GM19193 (cell line): Measurements from ENCODE around the gene KLHL29.

Experiments used
- POLR2A ChIP-seq: IDR thresholded peaks from 4 replicates; pipeline ENCODE4 v1.6.1; 2011; ENCODE audit not compliant: insufficient read depth, insufficient read length; ENCODE audit errors: extremely low read depth

The KLHL29 gene

GRCh38 chr2:23696752-23697045, 311.7 kb downstream of the KLHL29 start:
- TF ChIP-seq POLR2A, result no peak

DNA sequence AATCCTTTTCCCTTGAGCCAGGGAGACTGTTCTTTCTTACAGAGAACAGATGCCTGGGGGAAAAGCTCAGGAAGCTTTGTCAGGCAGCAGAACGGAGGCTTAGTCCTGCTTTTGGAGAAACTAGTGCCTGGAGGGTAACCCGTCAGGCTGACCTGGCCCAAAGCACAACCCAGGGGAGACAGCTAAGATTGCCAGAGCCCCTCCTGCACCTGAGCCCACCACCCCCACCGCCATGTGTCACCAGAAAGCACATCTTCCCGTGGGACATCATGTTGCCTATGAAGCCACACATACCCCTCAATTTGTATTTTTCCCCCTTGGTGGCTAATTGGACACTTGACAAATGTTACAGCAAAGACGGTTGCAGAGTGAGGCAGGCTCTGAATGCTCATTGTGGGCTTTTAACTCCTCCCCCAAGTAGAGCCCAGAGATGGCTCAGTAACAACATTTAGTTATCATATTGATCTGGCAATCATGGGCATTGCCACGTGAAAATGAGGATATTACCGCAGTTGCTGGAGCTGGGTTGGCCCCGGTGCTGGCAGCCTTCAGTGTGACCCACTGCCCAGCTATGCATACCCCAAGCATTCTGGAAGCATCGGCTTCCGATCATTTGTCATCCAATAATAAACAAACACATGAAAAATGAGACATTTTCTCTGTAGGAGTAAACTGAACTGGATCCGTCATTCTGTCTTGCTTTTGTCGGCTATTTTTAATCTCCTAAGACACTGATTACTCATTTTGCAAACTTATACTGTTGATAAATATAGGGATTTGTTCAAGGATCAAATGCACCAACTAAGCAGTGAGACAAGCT, 312.5 kb downstream of the KLHL29 start:
- TF ChIP-seq POLR2A, result no peak

DNA sequence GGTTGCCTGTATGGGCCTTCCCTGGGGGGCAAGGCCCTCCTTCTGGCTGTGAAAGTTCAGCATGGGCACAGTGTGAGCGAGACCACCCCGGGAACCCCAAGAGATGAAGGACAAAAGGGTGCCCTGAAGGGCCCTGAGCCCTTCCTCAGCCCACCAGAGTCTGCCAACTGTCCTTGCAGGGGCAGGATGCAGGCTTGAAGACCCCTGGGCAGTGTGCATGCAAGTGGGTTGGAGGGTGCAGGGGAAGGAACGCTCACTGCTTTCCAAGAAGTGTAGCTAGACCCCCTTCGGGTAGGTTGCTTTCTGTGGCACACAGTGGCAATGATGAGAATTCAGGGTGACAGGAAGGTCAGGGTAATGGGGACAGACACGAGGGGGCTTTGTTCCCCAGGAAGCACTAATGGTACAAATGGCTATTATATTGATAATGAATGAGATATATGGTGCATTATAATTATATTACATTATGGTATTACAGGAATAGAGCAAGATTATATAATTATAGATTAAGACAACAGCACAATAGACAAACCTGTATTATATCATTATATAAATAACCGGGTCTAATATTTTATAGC, 313.2 kb downstream of the KLHL29 start:
- TF ChIP-seq POLR2A, result no peak

DNA sequence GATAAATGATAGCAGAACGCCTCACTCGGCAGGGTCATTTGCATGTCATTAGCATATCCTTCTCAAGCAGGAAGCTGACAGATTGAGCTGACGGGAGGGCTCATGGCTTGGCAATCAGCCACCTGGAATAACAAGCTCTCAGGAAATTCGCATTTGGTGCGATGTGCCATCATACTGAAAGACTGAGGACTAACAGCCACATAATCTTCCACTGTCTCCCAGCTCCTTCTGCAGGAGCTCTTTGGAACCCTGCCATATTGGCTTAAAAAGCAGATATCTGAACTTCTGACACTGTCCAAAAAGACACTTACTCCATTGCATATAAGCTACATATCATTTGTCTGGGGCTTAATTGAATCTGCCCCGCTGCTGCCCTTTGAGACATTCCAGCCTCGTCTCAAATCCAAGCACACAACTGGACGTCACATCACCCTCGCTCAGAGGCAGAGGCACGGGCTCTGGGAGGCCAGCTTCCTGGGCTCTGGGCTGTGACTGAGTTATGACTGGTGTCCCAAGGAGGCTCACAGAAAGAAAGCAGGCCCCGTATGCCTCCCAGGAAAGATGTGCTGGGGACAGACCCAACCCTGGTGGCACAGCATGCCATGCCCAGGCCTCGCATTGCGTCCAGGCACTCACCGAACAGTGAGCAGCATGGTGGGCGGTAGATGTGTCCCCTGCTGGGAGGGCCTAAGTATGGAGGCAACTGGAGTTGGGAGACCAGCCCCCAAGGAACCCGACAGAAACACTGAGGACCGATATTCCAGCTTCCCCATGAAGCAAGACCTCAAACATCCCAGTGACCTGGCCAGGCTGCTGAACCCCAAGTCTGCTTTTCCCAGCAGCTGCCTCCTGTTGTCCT, 314.0 kb downstream of the KLHL29 start:
- no peak for TF ChIP-seq POLR2A

GRCh38 chr2:23699580-23699925, 314.6 kb downstream of the KLHL29 start:
- TF ChIP-seq POLR2A, result no peak

- no peak for TF ChIP-seq POLR2A
Measured at GRCh38 chr2:23700627-23701026, 315.6 kb downstream of the KLHL29 start.

- peak; percentile 26 for TF ChIP-seq POLR2A
Measured at GRCh38 chr2:23703037-23703582, 318.1 kb downstream of the KLHL29 start.

GRCh38 chr2:23703583-23704385, 318.8 kb downstream of the KLHL29 start:
- no peak for TF ChIP-seq POLR2A

- TF ChIP-seq POLR2A, result no peak
Measured at GRCh38 chr2:23705771-23706612, 321.0 kb downstream of the KLHL29 start.

DNA sequence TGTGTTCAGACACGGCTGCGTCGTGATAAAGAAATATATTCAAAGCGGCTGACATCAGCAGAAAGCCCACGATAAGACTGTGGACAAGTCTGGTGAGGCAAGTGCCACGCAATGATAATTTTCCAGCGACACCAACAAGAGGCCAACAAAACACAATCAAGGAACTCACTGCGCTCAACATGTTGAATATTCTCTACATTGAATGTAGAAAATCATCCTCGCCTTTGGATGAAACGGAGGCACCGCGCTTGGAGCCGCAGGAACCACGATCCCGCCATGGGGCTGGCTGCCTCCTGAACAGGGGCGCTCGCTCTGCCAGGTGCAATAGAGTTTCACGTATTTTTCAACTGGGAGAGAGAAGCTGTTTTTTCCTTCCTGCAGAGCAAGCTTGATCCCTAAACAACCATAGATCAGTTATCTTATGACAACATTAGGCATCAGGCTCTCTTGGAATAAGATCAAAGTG, 321.7 kb downstream of the KLHL29 start:
- TF ChIP-seq POLR2A, result no peak

- TF ChIP-seq POLR2A, result no peak
Measured at GRCh38 chr2:23707096-23707495, 322.1 kb downstream of the KLHL29 start.

GRCh38 chr2:23708771-23709170, 323.8 kb downstream of the KLHL29 start:
- TF ChIP-seq POLR2A, result no peak

DNA sequence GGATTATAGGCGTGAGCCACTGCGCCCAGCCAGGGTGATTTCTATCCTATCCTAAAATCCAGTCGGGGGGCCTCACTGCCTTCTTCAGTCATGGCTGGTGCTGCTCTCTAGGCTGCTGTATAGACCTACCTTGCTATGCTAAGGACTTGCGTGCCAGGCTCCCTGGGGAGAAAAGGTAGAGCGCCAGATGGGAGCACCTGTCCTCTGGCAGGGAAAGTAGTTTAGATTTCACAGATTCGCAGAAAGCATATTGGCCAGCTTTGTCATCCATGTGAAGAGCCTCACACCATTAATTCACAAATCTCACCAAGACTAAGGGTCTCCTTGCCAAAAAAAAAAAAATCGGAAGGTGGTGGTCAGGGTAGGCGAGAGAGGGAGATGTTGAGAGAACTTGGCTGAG, 324.3 kb downstream of the KLHL29 start:
- no peak for TF ChIP-seq POLR2A
